Stimulated activated CD4-positive, alpha-beta T cell treated with anti-CD3 and anti-CD28 coated beads, Interleukin-1b, Interleukin-23, amount 100 ng/mL, for 24 hours (primary cell): ENCODE results near the gene LRCH3.
A peak's percentile ranks its signal among the peaks of the same experiment; 100 is the strongest.

Experiments
- DNase-seq, 4 experiments: peaks; one replicate each; pipeline ENCODE4 v3.0.0-alpha.2; 2020; ENCODE audit warnings: low read depth in 4 of 4, low spot score in 1 of 4

Gene LRCH3

DNA sequence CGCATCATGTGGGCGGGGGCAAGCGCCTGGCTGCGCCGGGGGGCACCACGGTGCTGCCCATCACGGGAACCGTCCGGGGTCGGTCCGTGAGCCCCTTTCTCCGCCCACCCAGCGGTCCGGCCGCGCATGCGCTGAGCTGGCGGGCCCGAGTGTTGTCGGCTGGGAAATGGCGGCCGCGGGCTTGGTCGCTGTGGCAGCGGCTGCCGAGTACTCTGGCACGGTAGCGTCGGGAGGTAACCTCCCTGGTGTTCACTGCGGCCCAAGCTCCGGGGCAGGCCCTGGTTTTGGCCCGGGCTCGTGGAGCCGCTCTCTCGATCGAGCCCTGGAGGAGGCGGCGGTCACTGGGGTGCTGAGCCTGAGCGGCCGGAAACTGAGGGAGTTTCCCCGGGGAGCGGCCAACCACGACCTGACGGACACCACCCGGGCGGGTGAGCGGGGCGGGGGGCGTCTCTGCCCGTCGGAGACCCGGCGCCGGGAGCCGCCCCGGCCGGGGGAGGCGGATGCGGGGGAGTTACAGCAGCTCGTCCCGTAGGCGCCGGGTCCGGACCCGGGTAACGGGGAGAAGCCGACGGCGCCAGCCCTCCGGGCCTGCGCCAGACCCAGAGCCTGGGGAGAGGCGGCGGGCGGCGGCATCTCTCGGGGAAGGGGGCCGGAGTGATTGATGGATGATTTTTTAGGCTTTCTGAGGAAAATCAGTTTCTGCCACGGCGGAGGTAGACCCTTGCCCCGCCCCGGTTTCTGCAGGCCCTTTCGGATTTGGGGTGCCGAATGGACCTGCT, at the start of gene LRCH3:
Gene LRCH3, plus strand, starts transcription at position 142 of the 779 bp plus-strand sequence. Its CDS starts 25 bp downstream, at position 167.
- peak; percentile 67 to 72 (median 71) for DNase-seq

DNA sequence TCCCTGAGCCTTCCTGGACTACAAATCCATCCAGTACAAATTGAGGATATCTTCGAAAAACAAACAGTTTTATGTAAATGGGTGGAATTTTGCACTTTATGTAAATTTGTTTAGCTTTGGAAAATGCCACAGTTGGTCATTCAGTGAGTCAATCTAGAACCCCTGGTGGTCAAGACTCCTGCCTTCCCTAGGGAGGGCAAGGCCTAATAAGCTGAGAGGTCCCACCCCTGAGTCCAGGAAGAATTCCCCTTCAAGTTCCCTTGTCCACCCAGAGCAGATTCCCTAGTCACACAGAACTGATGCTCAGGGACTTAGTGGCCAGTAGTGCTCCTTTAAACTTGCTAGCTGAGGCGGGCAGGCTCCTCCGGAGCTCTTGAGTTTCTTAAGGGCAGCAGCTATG, 48.3 kb upstream of the LRCH3 start:
- DNase-seq = no peak

DNA sequence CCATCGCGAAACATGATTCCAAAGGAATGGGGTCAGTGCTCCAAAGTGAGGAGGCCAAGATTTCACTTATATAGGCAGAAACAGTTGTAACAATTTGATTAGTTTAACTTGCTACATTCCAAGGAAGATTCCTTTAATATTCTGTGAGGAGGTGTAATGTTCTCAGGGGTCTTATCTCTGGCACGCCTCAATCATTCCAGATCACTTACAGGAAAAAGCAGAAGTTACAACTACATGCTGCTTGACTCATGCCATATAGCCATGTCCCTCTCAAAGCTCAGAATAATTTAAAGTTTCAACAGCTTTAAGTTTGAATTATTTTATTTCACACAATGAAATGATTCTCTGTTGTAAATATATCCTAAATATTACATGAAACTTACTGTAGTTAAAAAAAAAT, 44.8 kb upstream of the LRCH3 start:
- no peak for DNase-seq

DNA sequence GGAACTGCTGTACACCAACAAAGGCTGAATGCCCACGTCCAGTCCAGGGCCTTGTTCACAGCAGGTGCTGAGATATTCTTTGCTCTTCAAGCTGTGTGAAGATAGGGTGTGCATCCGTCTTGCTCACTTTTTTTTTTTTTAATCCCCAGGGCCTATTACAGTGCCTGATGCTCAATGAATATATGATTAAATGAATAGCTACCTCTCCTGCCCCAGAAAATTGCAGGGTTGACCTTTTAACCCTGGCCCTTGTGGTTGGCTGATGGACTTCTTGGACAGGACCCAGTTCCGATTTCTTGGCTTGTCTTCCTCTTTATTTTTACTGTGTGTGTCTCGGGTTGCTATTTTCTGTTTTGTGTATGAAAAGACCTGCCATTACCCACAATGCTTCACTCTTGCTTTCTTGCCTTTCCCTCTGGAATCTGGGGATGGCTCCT, 44.2 kb upstream of the LRCH3 start:
- DNase-seq = no peak

DNA sequence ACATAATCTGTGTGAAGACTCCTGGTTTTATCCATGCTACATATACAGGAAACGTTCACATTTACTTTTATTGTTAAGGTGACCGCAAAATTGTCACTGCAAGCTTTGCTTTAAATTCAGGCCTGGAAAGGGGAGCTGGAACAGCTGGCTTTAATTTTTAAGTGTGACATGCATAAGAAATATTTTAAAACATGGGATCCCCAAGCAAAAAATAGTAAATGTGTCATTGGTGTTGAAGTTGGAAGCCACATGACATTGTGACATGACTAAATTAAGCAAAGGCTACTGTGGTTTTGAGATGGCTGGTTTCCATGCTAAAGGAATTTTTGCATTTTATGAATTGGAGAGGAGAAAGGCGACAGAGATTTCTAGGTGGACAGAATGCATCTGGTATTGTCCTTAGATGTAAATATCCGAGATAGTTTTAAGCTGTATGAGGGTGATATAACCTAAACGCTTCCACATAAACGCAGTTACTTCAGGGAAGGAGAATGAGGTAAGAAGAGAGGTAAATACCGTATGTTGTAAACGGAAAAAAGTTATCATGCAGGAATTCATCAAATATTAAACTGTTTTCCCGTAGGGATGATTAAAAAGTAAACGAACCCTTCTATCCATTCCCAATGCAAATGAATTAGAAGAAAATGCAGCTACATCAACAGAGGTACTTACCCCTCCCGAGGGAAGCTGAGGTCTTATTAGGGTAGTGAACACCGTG, 42.3 kb upstream of the LRCH3 start:
- no peak for DNase-seq

DNA sequence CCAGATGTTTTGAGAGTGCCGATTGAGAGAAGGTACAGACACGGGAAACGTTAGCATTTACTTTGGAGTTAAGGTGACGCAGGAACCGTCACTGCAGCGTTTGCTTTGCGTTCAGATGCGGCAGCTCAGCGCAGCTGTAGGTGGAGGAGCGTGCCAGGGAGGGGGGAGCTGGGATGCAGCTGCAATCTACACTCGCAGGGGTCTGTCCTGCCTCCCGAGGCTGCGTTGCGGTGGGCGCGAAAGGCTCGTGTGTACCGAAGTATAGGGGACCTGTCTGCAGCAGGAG, 41.8 kb upstream of the LRCH3 start:
- peak in 2 of 4 experiments; percentile 37 to 40 for DNase-seq

DNA sequence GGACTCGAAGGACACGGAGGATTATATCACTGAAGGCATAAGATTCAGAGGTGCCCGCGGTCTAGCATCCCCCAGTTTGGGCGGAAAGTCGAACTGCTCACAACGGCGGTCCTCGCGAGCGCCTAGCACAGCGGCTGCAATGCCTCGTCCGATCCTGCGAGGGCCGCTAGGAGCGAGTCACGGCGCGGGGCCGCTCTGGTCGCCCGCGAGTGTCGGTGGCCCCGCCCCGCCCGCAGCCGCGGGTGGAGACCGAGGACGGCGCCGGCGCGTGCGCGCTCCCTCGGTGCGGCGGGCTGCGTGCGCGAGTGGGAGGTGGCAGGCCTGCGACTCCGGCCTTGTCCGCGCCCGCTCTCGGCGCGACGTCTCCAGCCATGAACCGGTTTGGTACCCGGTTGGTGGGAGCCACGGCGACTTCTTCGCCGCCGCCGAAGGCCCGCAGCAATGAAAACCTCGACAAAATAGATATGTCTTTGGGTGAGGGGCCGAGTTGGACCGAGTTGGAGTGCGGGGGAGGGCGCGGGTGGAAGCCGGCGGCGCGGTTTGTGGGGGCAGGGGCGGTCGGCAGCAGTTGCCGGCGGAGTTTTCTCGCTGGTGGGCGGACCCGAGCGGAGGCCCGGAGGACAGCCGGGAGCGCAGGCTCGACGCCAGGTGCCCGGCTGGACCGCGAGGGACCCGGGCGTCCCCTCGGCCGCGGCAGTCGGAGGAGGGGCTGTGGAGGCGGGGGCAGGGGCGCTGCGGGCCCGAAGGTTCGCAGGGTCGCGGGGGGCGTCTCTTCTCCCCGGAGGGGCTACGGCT, 41.3 kb upstream of the LRCH3 start, which contains the start of gene FYTTD1:
Gene FYTTD1, plus strand, starts transcription at position 283 of the 795 bp plus-strand sequence. Its CDS starts 89 bp downstream, at position 372.
- peak; percentile 63 to 77 (median 69) for DNase-seq

DNA sequence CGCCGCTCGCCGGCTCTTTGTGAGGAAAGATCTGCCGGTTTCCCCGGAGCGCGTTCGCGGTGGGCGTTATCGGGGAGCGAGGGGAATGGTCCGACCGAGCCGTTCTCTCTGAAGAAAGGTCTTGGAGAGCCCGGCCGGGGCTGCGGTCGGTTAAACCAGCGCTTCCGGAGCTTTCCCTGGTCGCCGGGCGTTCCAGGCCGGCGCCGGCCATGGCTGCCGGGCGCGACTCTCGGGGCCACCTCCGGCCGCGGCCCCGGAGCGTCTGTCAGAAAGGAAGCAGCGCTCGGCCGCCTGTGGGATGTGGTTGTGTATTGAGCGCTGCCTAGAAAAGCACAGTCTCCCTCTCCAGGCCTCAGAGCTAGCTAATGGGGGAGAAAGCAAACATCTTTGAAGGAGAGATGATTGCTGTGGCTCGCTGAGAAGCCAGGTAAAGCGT, 40.6 kb upstream of the LRCH3 start:
- DNase-seq = peak in 2 of 4 experiments; percentile 10 to 41

DNA sequence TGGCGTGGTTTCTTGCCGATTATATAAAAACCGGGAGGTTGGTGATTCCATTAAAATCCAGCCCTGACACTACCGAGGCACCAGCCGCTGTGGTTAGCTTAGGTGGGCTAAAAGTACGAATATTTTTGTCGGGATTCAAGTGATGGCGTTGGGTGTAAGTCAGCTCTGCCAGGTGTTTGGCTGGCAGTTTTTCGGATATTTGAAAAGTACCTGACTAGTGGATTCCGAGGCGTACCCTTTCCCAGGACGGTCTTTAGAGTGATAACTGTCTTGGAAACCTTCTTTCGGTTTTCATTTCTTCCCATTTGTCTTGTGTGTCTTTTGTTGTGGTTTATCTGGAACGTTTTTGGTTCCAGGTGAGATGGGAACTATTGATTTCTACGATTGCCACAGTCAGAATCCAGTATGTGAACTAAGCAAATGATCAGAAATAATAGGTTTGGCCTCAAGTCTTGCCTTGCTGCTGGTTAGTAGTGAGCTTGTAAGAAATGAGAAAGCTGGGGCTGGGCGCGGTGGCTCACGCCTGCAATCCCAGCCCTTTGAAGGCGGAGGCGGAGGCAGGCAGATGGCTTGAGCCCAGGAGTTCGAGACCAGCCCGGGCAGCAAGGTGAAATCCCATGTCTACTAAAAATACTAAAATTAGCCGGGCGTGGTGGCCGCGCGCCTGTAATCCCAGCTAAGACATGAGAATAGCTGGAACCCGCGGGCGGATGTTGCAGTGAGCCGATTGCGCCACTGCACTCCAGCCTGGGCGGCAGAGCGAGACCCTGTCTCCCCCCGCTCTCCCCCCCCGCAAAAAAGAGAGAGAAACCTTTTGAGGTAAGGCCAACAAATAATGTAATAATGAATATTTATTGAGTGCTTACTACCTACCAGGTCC, 40.0 kb upstream of the LRCH3 start:
- DNase-seq = peak in 2 of 4 experiments; percentile 1 to 29

DNA sequence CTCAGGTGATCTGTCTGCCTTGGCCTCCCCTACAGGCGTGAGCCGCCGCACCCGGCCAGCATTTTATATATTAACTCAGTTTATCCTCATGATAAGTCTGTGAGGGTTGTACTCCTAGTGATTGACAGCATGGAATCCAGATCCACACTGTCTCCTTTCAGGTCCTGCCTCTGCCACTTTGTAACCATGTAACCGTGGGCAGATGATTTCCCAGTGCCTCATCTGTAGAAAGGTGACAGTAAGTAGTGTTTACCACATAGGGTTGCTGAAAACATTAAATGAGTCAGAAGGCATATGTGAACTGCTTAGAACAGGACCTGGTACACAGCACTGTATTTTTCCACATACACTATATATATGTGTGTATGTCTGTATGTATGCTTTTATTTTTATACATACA, 38.9 kb upstream of the LRCH3 start:
- no peak for DNase-seq

DNA sequence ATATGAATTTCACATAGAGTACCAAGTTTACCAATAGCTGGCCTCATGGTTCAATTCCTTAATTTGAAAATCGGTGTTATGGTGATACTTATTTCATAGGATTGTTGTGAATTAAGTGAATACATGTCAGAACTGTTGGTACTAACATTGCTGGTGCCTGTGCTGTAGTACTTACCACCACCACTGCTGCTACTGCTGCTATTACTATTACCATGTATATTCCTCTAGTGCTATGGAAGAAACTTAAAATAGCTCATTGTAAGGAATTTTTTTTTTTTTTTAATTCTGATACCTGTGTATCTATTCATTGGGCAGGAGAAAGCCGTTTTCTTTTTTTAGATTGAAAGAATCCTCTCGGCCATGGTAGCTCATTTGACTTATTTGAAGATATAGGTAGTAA, 37.8 kb upstream of the LRCH3 start:
- DNase-seq = no peak

DNA sequence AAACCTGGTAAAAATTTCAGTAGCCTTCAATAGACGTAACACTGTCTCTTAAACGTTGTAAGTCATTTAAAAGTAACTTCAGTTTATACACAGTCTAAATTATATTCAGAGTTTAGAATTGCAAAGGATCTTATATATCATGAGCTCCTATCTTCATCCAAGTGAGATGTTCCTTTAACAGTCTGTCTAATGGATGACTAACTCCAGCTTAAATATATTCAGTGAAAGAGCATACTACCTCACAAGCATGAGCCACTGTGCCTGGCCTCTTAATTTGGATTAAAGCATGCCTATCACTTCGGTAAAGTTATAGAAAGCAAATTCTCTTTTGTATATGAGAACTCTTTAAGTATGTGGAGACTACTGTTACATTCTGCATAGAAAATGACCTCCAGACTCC, 34.4 kb upstream of the LRCH3 start:
- DNase-seq = no peak

DNA sequence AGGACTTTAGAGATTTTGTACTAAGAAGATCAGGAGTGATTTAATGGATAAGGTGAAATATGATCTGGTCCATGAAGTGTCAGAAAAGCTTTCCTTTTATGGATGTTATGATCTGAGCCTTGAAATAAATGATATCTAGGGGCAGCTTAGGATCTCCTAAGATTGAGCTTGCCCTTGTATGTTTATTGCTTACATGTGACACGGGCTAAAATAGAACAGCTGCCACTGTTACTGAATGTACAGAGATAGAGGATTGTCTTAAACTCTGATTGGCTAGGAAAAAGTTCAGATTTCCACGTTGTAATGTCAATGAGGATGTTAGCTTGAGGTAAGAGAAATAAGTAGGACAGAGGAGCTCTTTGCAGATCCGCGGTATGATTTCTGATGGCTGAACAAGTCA, 32.5 kb upstream of the LRCH3 start:
- DNase-seq = no peak

DNA sequence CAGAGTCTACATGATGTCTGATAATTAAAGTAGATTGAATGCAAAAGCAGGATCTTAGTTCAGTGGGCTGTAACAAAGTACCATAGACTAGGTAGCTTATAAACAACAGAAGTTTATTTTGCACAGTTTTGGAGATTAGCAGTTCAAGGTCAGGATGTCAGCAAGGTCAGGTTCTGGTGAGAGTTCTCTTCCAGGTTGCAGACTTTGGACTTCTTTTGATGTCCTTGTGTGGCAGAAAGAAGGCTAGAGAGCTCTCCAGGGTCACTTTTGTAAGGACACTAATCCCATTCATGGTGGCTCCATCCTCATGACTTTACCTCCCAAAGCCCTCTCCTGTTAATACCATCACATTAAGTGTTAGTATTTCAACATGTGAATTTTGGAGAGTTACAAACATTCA, 29.3 kb upstream of the LRCH3 start:
- DNase-seq = no peak

DNA sequence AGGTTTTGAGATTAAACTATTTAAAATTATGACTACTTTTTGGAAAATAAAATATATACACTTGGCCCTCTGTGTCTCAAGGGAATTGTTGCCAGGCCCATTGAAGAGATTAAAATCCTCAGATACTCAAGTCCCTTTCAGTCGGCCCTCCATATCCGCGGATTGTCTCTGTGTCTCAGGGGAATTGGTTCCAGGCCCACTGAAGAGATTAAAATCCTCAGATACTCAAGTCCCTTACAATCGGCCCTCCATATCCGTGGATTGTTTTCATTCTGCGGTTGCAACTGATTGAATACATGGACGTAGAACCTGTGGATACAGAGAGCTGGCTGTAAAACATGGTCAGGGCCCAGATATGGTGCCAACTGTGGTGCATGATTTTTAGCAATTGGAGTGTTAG, 15.7 kb upstream of the LRCH3 start:
- DNase-seq = no peak

DNA sequence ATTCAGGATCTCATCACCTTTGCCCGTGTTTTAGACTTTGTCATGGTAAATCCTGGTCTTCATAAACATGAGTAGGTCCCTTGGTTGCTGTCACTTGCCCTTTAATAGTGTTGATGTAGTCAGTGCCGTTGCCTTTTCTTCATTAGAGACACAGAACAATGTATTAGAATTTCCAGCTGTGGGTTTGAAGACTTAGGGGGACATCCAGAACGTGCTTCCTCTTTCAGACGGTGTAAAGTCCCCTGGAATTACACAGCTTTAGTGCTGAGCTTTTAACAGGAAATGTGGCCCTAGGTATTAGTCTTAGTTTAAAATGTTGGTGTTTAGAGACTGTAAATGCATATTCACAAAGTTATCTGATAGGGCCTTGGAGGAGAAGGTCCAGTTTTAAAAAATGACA, 8.8 kb upstream of the LRCH3 start:
- DNase-seq = no peak

DNA sequence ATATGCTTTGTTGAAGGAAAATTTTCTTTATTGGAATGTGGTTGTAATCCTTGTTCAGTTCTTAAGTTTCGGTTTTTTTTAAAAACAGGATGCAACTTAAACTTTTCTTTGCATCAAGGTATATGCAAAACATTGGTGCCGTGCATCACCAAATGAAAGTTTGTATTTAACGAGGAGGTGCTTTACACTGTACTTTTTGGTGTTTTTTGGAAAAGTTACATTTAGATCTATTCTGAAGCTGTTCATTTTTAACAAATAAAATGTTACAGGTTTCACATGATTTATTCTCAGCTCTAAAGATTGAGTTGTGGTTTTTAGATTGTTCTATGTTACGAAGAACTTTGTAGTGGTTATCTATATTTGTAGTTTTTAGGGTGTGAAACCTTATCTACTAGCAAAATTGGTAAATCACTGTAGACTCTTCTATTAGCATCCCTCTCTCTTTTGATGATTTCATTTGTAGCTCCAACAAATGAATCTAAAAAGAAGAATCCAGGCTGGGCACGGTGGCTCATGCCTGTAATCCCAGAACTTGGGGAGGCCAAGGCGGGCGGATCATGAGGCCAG, 7.0 kb upstream of the LRCH3 start:
- no peak for DNase-seq

DNA sequence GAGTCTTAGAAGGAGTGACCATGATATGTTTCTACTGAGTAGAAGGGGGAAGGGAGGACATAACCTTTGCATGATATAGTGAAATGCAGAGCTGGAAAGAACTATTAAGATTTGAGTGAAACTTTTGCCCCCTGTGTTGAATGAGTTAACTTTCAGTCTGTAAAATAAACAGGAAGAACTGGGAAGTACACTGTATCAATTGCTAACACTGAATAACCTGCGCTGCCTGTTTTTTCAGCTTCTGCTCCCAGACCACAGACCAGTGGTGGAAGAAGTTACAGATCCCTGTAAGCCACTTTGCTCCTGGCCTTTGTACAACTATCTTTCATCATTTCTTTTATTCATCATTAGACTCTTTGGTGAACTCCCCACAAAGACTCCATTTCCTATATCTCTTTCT, 3.6 kb upstream of the LRCH3 start:
- DNase-seq = no peak

DNA sequence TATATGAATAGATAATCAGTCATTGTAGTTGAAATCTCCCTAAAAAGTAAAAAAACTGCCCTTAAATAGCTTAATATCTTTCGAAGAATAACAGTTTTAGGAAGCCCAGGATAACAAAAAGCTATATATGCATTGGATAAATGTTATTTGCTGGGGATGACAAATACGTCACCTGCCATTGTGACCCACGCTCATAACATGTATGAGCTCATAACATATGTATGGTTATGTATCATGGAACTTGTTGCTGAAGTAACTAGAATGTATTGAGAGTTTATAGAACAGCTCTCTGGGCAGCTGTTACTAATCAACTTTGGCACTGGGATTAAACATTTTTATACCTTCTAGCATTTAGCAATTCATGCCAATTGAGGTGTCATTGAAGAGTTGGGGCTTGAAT, 1.7 kb upstream of the LRCH3 start:
- DNase-seq = no peak

DNA sequence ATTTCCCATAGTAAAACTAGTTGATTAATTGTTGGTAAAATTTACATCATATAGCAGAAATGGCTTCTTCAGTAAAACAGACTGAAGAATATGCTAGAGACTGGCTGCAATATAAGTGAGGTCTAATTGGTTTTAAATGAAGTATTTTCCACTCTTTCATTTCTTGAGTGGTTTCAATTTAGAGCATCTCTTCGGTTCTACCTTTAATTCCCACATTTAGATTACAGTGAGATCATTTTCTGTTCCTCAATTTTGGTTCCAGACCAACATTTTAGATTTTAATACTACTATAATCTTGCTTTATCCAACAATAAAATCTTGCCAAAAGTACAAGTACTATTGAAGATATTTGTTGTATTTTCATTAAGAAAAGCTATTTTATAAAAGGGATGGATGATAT, 1.0 kb upstream of the LRCH3 start:
- DNase-seq = no peak
